Measurements from ENCODE around the gene RNF175.

RNF175 gene

DNA sequence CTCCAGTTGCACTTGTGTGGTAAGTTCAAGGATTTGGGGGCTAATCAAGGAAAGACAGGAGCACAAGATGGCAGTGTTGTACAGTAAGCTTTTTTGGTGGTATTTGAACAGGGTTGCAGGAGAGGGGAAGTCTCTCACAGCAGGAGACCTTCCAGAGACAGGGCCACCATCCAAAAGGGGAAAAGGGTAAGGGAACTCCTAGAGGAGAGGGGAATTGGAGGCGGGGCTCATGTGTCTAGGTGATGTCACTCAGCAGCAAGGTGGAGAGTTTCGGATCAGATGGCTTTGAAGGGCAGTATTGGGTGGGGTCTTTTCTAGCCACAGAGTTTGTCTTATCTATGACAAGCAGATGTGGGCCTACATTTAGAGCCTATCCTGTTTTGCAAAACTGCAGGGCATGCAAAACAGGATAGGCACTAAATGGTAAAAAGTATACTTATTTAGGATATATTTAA is 13.4 kb upstream of the RNF175 start:
- TF ChIP-seq, protein P1, sequence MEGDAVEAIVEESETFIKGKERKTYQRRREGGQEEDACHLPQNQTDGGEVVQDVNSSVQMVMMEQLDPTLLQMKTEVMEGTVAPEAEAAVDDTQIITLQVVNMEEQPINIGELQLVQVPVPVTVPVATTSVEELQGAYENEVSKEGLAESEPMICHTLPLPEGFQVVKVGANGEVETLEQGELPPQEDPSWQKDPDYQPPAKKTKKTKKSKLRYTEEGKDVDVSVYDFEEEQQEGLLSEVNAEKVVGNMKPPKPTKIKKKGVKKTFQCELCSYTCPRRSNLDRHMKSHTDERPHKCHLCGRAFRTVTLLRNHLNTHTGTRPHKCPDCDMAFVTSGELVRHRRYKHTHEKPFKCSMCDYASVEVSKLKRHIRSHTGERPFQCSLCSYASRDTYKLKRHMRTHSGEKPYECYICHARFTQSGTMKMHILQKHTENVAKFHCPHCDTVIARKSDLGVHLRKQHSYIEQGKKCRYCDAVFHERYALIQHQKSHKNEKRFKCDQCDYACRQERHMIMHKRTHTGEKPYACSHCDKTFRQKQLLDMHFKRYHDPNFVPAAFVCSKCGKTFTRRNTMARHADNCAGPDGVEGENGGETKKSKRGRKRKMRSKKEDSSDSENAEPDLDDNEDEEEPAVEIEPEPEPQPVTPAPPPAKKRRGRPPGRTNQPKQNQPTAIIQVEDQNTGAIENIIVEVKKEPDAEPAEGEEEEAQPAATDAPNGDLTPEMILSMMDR (conservative IDR thresholded peaks at IDR 0.05) = peak; percentile 61
- H3K27ac ChIP-seq = no peak overlapping the region

DNA sequence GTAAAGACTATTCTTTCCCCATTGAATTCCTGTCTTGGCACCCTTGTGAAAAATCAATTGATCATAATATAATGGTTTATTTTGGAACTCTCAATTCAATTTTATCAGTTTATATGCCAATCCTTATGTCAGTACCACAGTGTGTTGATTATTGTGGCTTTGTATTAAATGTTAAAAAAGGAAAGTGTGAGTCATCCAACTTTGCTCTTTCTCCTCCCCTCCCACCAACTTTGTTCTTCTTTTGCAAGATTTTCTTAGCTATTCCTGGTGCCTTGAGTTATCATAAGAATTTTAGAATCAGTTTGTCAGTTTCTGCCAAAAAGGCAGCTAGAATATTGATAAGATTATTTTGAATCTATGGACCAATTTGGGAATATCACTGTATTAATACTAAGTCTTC is 11.2 kb upstream of the RNF175 start:
- TF ChIP-seq, protein P1 (conservative IDR thresholded peaks at IDR 0.05) = no peak
- no peak overlapping the region for H3K27ac ChIP-seq

DNA sequence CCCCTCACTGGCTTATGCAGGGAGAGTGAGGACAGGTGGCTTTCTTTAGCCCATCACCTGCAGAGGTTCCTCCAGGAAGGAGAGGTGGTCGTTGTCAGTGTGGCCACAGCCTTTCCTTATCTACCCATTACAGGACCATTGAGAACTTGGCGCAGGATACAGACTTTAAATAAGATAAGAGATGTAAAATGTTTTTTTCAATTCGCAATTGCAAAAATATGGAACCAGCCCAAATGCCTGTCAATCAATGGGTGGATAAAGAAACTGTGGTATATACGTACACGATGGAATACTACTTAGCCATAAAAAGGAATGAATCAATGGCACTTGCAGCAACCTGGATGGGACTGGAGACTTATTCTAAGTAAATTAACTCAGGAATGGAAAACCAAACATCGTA is 6.9 kb upstream of the RNF175 start:
- TF ChIP-seq, protein P1 (conservative IDR thresholded peaks at IDR 0.05) = no peak
- H3K27ac ChIP-seq = no peak overlapping the region

DNA sequence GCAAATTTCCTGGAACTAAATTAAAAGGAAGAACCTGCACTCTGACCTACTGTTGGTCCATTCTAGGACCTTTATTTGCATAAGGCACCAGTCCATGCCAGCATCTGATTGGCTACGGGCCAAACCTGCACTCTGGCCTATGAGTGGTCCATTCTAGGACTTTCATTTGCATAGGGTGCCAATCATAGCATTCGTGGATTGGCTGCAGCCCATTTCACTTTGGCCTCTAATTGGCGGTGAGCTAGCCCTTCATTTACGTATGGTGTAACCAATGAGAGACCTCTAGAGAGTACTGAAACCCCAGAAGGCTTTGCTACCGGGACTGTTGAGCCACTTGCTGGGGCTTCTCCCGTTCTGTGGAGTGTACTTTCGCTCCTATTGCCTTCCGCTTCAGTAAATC is 6.1 kb upstream of the RNF175 start:
- H3K27ac ChIP-seq = no peak overlapping the region
- TF ChIP-seq, protein P1 (conservative IDR thresholded peaks at IDR 0.05) = no peak

DNA sequence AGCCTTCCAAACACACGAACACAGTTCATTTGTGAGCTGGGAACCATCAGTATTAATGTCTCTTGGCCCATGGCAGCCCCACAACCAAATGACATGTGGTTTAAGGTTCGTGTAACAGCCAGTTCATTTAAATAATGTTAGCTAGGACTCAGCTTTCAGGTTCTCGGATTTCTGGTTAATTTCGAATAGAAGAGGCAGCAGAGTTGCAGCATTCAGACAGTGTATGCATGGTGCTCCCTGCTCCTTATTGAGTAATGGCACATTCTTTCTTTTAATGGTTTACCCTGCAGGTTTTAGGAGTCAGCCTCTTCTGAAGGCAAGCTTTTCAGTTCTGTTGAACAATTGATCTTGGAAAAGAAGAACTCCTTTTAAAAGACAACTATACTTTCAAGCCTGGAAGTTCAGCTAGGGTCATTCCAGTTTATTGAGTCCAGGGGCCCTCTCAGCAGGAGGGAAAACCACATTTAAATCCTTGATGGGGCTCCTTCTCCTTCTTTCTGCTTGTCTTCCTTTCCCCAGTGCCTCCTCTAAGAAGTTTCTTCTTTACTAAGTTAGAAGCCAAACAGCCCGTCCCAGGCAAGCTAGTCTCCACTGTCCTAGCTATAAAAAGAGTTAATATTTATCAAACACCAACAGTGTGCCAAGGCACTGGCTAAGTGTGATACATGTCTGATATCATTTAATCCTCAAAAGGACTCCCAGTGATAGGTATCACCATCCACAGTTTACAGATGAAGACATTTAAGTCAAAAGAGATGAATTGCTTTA is 5.0 kb upstream of the RNF175 start:
- TF ChIP-seq, protein P1 (conservative IDR thresholded peaks at IDR 0.05) = no peak
- no peak overlapping the region for H3K27ac ChIP-seq

DNA sequence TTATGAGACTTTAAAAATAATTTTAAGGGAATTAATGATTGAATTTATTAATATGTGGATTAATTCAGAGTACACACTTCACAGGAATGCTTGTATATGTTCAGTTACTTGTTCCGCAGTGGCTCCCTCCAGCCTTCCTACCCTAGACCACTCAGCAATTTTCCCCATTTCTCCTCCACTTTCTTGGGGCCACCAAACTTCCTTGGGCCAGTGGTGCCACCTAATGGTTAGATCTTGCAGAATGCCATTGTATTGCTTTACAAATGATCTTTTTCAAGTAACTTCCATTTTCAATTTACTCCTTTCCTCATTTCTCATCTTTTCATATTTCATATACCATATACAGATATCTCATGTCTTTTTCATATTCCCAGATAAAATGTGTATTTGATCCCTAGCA is 3.6 kb upstream of the RNF175 start:
- TF ChIP-seq, protein P1 (conservative IDR thresholded peaks at IDR 0.05) = no peak
- no peak overlapping the region for H3K27ac ChIP-seq

DNA sequence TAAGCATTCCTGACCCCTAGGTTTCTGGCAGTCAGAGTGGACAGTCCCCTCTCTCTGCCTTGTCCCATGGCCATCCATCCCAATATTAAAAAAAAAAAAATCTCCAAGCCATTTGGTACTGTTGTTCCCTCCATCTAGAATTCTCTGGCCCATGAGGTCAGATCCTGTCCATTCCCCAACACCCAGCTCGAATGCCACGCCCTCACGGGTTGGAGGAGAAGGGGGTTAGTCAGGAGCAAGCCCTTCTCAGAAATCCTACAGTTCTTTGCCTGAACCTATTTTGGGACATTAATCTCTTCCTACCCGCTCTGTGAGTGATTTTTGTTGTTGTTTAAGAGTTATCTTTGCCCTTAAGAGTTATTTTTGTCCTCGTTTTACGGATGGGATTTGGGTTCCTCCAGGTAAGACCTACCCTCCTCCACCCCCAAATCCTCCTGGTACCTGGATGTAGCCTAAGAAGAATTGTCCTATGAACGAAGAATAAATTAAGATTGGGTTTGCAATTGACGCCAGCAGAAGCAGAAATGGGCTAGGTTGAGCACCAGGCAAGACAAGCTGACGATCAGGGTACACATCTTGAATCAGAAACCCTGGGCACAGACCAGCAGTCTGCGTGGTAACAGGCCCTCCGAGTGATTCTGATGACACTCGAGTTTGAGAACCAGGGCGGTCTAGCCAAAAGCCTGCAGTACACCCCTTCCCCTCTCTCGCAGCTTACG is 977 bp downstream of the RNF175 start:
- no peak overlapping the region for H3K27ac ChIP-seq
- TF ChIP-seq, protein P1 (conservative IDR thresholded peaks at IDR 0.05) = no peak

Measured in VCaP (cell line).